ENCODE results near the gene S1PR2.
A peak's percentile ranks its signal among the peaks of the same experiment; 100 is the strongest.

Gene S1PR2, protein sequence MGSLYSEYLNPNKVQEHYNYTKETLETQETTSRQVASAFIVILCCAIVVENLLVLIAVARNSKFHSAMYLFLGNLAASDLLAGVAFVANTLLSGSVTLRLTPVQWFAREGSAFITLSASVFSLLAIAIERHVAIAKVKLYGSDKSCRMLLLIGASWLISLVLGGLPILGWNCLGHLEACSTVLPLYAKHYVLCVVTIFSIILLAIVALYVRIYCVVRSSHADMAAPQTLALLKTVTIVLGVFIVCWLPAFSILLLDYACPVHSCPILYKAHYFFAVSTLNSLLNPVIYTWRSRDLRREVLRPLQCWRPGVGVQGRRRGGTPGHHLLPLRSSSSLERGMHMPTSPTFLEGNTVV

GRCh38 chr19:10230861-10231611 is at the start of gene S1PR2:
Gene S1PR2, minus strand, starts transcription at chr19:10231331. Its CDS starts 6,426 bp downstream, at chr19:10224905.
- DNase-seq = peak; percentile 74

- no peak for DNase-seq
These were observed 48.8 kb upstream of the S1PR2 start for GRCh38 chr19:10279737-10280442.

- no peak for DNase-seq
These were observed 47.8 kb upstream of the S1PR2 start for GRCh38 chr19:10278935-10279334.

DNA sequence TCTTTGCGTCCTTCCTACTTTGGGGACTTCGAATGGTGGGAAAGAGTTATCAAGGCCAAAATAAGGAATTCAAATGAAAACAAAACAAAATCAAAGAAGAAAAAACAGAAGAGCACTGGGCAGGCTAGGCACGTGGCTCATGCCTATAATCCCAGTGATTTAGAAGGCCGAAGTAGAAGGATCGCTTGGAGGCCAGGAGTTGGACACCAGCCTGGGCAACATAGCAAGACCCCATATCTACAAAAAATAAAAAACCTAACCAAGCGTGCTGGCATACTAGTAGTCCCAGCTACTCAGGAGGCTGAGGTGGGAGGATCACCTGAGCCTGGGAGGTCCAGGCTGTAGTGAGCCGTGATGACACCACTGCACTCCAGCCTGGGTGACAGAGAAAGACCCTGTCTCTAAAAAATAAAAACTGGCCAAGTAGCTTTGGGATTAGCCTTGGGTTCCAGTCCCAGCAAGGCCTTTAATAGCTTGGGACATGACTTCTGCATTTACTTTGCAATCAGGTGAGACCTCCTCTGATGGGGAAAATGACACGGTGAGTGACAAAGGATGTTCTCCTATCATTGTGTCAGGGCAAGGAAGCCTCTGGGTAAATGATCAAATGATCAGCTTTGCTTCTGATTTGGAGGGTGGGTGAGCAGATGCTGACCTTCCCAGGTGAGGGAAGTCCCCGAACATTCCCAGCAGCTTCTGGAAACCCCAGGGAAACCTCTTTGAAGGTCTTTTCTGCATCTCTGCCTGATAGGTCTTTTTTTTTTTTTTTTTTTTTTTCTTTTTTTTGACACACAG is 46.9 kb upstream of the S1PR2 start:
- DNase-seq = no peak

- DNase-seq = no peak
These were observed 43.5 kb upstream of the S1PR2 start for GRCh38 chr19:10274589-10274988.

- DNase-seq = no peak
These were observed 40.5 kb upstream of the S1PR2 start for GRCh38 chr19:10271543-10272086.

- peak; percentile 22 for DNase-seq
These were observed 39.7 kb upstream of the S1PR2 start, which contains the start of gene ICAM1 for GRCh38 chr19:10270616-10271394. Gene ICAM1, plus strand, starts transcription at chr19:10271120. Its CDS starts 40 bp downstream, at chr19:10271160.

DNA sequence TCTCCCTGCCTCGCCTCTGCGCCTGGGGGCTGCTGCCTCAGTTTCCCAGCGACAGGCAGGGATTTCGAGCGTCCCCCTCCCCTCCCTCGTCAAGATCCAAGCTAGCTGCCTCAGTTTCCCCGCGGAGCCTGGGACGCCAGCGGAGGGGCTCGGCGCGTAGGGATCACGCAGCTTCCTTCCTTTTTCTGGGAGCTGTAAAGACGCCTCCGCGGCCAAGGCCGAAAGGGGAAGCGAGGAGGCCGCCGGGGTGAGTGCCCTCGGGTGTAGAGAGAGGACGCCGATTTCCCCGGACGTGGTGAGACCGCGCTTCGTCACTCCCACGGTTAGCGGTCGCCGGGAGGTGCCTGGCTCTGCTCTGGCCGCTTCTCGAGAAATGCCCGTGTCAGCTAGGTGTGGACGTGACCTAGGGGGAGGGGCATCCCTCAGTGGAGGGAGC is 39.1 kb upstream of the S1PR2 start:
- DNase-seq = no peak

- DNase-seq = peak; percentile 57
These were observed 38.4 kb upstream of the S1PR2 start for GRCh38 chr19:10269333-10270179.

GRCh38 chr19:10268071-10268470 is 36.9 kb upstream of the S1PR2 start:
- DNase-seq = no peak

- DNase-seq = no peak
These were observed 35.6 kb upstream of the S1PR2 start for GRCh38 chr19:10266706-10267105.

DNA sequence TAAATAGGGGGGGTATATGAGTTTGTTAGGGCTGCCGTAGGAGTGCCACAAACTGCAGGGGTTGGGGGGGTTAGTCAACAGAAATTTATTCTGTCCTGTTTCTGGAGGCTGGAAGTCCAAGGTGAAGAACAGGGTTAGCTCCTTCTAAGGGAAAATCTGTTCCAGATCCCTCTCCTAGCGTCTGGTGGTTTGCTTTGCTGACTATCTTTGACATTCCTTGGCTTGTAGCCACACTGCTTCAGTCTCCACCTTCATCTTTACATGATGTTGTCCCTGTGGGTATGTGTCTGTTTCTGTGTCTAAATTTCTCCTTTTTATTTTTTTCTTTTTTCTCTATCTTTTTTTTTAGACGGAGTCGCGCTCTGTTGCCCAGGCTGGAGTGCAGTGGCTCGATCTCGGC is 31.6 kb upstream of the S1PR2 start:
- DNase-seq = no peak

GRCh38 chr19:10260141-10260584 is 29.0 kb upstream of the S1PR2 start:
- peak; percentile 86 for DNase-seq

GRCh38 chr19:10259162-10259905 is 28.2 kb upstream of the S1PR2 start:
- DNase-seq = peak; percentile 84

GRCh38 chr19:10258080-10258710 is 27.1 kb upstream of the S1PR2 start:
- no peak for DNase-seq

- DNase-seq = no peak
These were observed 26.0 kb upstream of the S1PR2 start for GRCh38 chr19:10256970-10257615.

DNA sequence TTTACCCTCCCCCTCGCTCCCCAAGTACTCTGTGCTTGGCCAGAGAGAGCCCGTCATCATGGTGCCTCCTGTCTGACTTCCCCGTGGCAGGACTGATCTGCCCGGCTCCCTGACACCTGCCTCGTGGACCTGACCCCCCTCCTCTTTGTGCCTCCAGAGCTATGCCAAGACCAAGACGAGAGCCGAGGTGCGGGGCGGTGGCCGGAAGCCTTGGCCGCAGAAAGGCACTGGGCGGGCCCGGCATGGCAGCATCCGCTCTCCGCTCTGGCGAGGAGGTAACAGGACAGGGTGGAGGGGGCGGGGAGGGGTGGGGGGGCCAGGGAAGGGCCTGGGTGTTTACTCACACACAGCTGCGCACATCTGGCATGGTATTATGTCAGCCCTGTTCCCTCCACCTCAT is 25.4 kb upstream of the S1PR2 start:
- DNase-seq = no peak

GRCh38 chr19:10255358-10255757 is 24.2 kb upstream of the S1PR2 start:
- no peak for DNase-seq

- DNase-seq = no peak
These were observed 23.1 kb upstream of the S1PR2 start for GRCh38 chr19:10254244-10254643.
